MM.1S (cell line): ENCODE results near the gene SYNDIG1.
A peak's percentile ranks its signal among the peaks of the same experiment; 100 is the strongest.
"Not testable (repeated sequence)": the region's sequence is repeated elsewhere in the genome, so short reads cannot be mapped to it uniquely, and the experiment has no call there.

Source experiments
- DNase-seq: peaks from one replicate; pipeline ENCODE4 v3.0.0-alpha.2; 2015
- H2AFZ ChIP-seq: fragments of 300-600 bp; sonication (generic); 2 replicates; pipeline ENCODE4 v1.6.0; 2016; ENCODE audit warnings: antibody characterized with exemption, low read length
- H3F3A ChIP-seq: fragments of 300-600 bp; sonication (generic); 2 replicates; pipeline ENCODE4 v1.6.1; 2016; ENCODE audit warnings: mild to moderate bottlenecking, antibody characterized with exemption, low read length, moderate library complexity, mixed read lengths; ENCODE audit not compliant: insufficient read depth
- H3K27ac ChIP-seq: fragments of 300-600 bp; sonication (generic); 2 replicates; pipeline ENCODE4 v1.5.1; 2016; ENCODE audit warnings: mild to moderate bottlenecking, low read length
- H3K27me3 ChIP-seq: fragments of 300-600 bp; sonication (generic); replicated peaks from 2 replicates; pipeline ENCODE4 v1.6.0; 2016; ENCODE audit warnings: low read length; ENCODE audit not compliant: insufficient read depth
- H3K36me3 ChIP-seq: fragments of 300-600 bp; sonication (generic); replicated peaks from 2 replicates; pipeline ENCODE4 v1.6.1; 2016; ENCODE audit warnings: mild to moderate bottlenecking, low read length, mixed read lengths; ENCODE audit not compliant: insufficient read depth
- H3K4me1 ChIP-seq: fragments of 300-600 bp; sonication (generic); 2 replicates; pipeline ENCODE4 v1.6.1; 2016; ENCODE audit warnings: low read length, mixed read lengths
- H3K4me2 ChIP-seq: fragments of 300-600 bp; sonication (generic); 2 replicates; pipeline ENCODE4 v1.6.0; 2016; ENCODE audit warnings: low read depth, low read length
- H3K4me3 ChIP-seq: fragments of 300-600 bp; sonication (generic); 2 replicates; pipeline ENCODE4 v1.5.1; 2016; ENCODE audit warnings: low read length, mixed read lengths
- H3K79me2 ChIP-seq: fragments of 300-600 bp; sonication (generic); 2 replicates; pipeline ENCODE4 v1.6.1; 2016; ENCODE audit warnings: mixed run types, low read length, mixed read lengths
- H3K9ac ChIP-seq: fragments of 300-600 bp; sonication (generic); 2 replicates; pipeline ENCODE4 v1.6.1; 2016; ENCODE audit warnings: low read length, mixed read lengths
- H3K9me2 ChIP-seq: fragments of 300-600 bp; sonication (generic); replicated peaks from 2 replicates; pipeline ENCODE4 v1.6.1; 2016; ENCODE audit warnings: mild to moderate bottlenecking, low read length, mixed read lengths; ENCODE audit not compliant: insufficient read depth
- H3K9me3 ChIP-seq: fragments of 300-600 bp; sonication (generic); replicated peaks from 2 replicates; pipeline ENCODE4 v1.6.1; 2016; ENCODE audit warnings: mild to moderate bottlenecking, low read length, mixed read lengths; ENCODE audit not compliant: insufficient read depth
- H4K20me1 ChIP-seq: fragments of 300-600 bp; sonication (generic); 2 replicates; pipeline ENCODE4 v1.6.1; 2016; ENCODE audit warnings: mild to moderate bottlenecking, low read length, moderate library complexity, mixed read lengths; ENCODE audit not compliant: insufficient read depth
- EZH2 ChIP-seq: fragments of 300-600 bp; sonication (generic); optimal IDR thresholded peaks from 2 replicates; pipeline ENCODE3; 2017; ENCODE audit warnings: low read depth, mild to moderate bottlenecking, antibody characterized with exemption, low read length, mixed read lengths
- EZH2phosphoT487 ChIP-seq: fragments of 300-600 bp; sonication (generic); IDR thresholded peaks from 2 replicates; pipeline ENCODE4 v1.6.1; 2018; ENCODE audit warnings: antibody characterized with exemption, low read length
- TF ChIP-seq, protein P1 (sequence below): fragments of 300-600 bp; sonication (generic); IDR thresholded peaks from 2 replicates; pipeline ENCODE4 v1.5.1; 2016; ENCODE audit warnings: antibody characterized with exemption, low read length, mixed read lengths

Gene SYNDIG1

DNA sequence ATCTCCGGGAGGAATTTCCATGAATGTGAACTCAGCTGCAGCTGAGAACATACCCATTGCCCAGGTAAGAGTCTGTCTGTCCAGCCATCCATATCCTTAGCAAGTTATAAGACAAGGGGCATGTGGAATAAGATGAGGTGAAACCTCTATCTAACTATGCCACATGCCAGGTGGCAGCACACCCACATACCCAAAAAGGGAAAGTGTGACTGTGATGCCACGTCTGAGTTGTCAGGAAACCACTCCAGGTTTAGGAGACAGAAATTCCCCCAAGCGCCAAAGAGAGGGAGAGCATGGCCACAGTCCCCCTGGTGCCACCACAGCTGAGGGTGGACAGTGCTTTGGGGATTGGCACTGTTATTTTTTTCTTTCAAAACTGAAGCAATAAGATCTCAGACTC is 36.7 kb downstream of the SYNDIG1 start:
- H3K36me3 ChIP-seq: no peaks in the 10 kb centered on the region
- no peak overlapping the region for H3K4me3 ChIP-seq
- TF ChIP-seq EZH2: no peak
- TF ChIP-seq, protein P1, sequence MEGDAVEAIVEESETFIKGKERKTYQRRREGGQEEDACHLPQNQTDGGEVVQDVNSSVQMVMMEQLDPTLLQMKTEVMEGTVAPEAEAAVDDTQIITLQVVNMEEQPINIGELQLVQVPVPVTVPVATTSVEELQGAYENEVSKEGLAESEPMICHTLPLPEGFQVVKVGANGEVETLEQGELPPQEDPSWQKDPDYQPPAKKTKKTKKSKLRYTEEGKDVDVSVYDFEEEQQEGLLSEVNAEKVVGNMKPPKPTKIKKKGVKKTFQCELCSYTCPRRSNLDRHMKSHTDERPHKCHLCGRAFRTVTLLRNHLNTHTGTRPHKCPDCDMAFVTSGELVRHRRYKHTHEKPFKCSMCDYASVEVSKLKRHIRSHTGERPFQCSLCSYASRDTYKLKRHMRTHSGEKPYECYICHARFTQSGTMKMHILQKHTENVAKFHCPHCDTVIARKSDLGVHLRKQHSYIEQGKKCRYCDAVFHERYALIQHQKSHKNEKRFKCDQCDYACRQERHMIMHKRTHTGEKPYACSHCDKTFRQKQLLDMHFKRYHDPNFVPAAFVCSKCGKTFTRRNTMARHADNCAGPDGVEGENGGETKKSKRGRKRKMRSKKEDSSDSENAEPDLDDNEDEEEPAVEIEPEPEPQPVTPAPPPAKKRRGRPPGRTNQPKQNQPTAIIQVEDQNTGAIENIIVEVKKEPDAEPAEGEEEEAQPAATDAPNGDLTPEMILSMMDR: no peak
- no peak for TF ChIP-seq EZH2phosphoT487
- H3K27ac ChIP-seq: no peak overlapping the region
- peaks cover 35% of the 10 kb centered on the region for H3K79me2 ChIP-seq
- H3F3A ChIP-seq: no peaks in the 10 kb centered on the region
- no peaks in the 10 kb centered on the region for H3K27me3 ChIP-seq
- no peaks in the 10 kb centered on the region for H4K20me1 ChIP-seq
- DNase-seq: no peak
- H2AFZ ChIP-seq: no peak overlapping the region
- H3K9ac ChIP-seq: no peak overlapping the region
- H3K4me1 ChIP-seq: peaks cover 11% of the 10 kb centered on the region
- H3K4me2 ChIP-seq: no peak overlapping the region
- no peaks in the 10 kb centered on the region for H3K9me3 ChIP-seq
- H3K9me2 ChIP-seq: no peaks in the 10 kb centered on the region

GRCh38 chr20:24506696-24507095 is 37.3 kb downstream of the SYNDIG1 start:
- Histone ChIP-seq H3K4me3 (no peak overlapping the region), H3K4me2 (no peak overlapping the region), H3K4me1 (peaks cover 11% of the 10 kb centered on the region), H2AFZ (no peak overlapping the region), H3K9me2 (no peaks in the 10 kb centered on the region), H3F3A (no peaks in the 10 kb centered on the region), H3K27ac (no peak overlapping the region), H3K79me2 (peaks cover 37% of the 10 kb centered on the region), H3K9ac (no peak overlapping the region), H3K36me3 (no peaks in the 10 kb centered on the region), H3K27me3 (no peaks in the 10 kb centered on the region), H4K20me1 (no peaks in the 10 kb centered on the region), H3K9me3 (no peaks in the 10 kb centered on the region)
- no peak for DNase-seq
- TF ChIP-seq EZH2phosphoT487 (no peak), EZH2 (no peak)
- TF ChIP-seq, protein P1: no peak

GRCh38 chr20:24507182-24507853 is 37.9 kb downstream of the SYNDIG1 start:
- Histone ChIP-seq H3K36me3 (no peaks in the 10 kb centered on the region), H3K27ac (peak overlapping the region; percentile 22; the same call in 1 of the 2 replicates)
- TF ChIP-seq EZH2: no peak
- TF ChIP-seq EZH2phosphoT487: no peak
- TF ChIP-seq, protein P1: no peak

GRCh38 chr20:24512441-24512840 is 43.0 kb downstream of the SYNDIG1 start:
- H3F3A ChIP-seq, H3K27me3 ChIP-seq, H3K9me3 ChIP-seq, H3K4me2 ChIP-seq, H2AFZ ChIP-seq, H3K9ac ChIP-seq, H3K36me3 ChIP-seq, H3K79me2 ChIP-seq, H3K4me3 ChIP-seq, H3K4me1 ChIP-seq, H3K27ac ChIP-seq, H4K20me1 ChIP-seq, DNase-seq, H3K9me2 ChIP-seq: not testable (repeated sequence)

More at GRCh38 chr20:24507182-24507853, 37.9 kb downstream of the SYNDIG1 start:
- Histone ChIP-seq H4K20me1 (no peaks in the 10 kb centered on the region), H3K9me2 (no peaks in the 10 kb centered on the region), H3K27me3 (no peaks in the 10 kb centered on the region), H3F3A (no peaks in the 10 kb centered on the region), H3K4me1 (peaks cover 11% of the 10 kb centered on the region), H2AFZ (no peak overlapping the region), H3K4me2 (no peak overlapping the region), H3K4me3 (no peak overlapping the region), H3K79me2 (peaks cover 33% of the 10 kb centered on the region), H3K9ac (no peak overlapping the region), H3K9me3 (no peaks in the 10 kb centered on the region)
- DNase-seq: peak; percentile 47
